H54 (cell line): ENCODE results near the gene MCM9.
"Not testable (repeated sequence)": the region's sequence is repeated elsewhere in the genome, so short reads cannot be mapped to it uniquely, and the experiment has no call there.

ENCODE experiments used
- DNase-seq: peaks from one replicate; pipeline ENCODE4 v3.0.0; 2011; ENCODE audit warnings: low spot score, mixed read lengths; ENCODE audit not compliant: insufficient read length
- FAIRE-seq: peaks from 3 replicates; lab custom pipeline; 2011; peaks lifted over from hg19 to GRCh38; lab: Jason Lieb, UNC
- POLR2A ChIP-seq: IDR thresholded peaks from 2 replicates; pipeline ENCODE4 v1.6.1; 2011; ENCODE audit warnings: low read depth, mild to moderate bottlenecking, low read length

The MCM9 gene

GRCh38 chr6:118776607-118777549 is 158.1 kb downstream of the MCM9 start:
- no peak for TF ChIP-seq POLR2A
- DNase-seq (no peak), FAIRE-seq (no peak)

- no peak for DNase-seq
- no peak for TF ChIP-seq POLR2A
- no peak for FAIRE-seq
These were observed 159.6 kb downstream of the MCM9 start for GRCh38 chr6:118775381-118775780.

GRCh38 chr6:118774581-118774980 is 160.4 kb downstream of the MCM9 start:
- FAIRE-seq, result no peak
- no peak for TF ChIP-seq POLR2A
- no peak for DNase-seq

- FAIRE-seq, result no peak
- no peak for DNase-seq
- no peak for TF ChIP-seq POLR2A
These were observed 162.1 kb downstream of the MCM9 start for GRCh38 chr6:118772886-118773285.

GRCh38 chr6:118771253-118771652 is 163.7 kb downstream of the MCM9 start:
- FAIRE-seq (no peak), DNase-seq (no peak)
- no peak for TF ChIP-seq POLR2A

- no peak for DNase-seq
- TF ChIP-seq POLR2A, result no peak
- no peak for FAIRE-seq
These were observed 164.1 kb downstream of the MCM9 start for GRCh38 chr6:118770835-118771234.

GRCh38 chr6:118770112-118770788 is 164.7 kb downstream of the MCM9 start:
- no peak for TF ChIP-seq POLR2A
- DNase-seq, result no peak
- no peak for FAIRE-seq

GRCh38 chr6:118768904-118769325 is 166.0 kb downstream of the MCM9 start:
- FAIRE-seq (no peak), DNase-seq (no peak)
- TF ChIP-seq POLR2A, result no peak

GRCh38 chr6:118768441-118768840 is 166.5 kb downstream of the MCM9 start:
- no peak for TF ChIP-seq POLR2A
- DNase-seq (no peak), FAIRE-seq (no peak)

- not testable (repeated sequence) for DNase-seq, FAIRE-seq
These were observed 169.6 kb downstream of the MCM9 start for GRCh38 chr6:118765316-118765715.

- no peak for TF ChIP-seq POLR2A
- no peak for FAIRE-seq
- no peak for DNase-seq
These were observed 170.2 kb downstream of the MCM9 start for GRCh38 chr6:118764766-118765165.
